DMS153 (cell line): ENCODE results near the gene LDAF1.
"Not testable (repeated sequence)": the region's sequence is repeated elsewhere in the genome, so short reads cannot be mapped to it uniquely, and the experiment has no call there.

Source experiments
- DNase-seq: peaks from one replicate; lab custom pipeline; 2025; lab: John Stamatoyannopoulos, UW

The LDAF1 gene

GRCh38 chr16:21195330-21195729 is 36.9 kb downstream of the LDAF1 start:
- not testable (repeated sequence) for DNase-seq

GRCh38 chr16:21197112-21197511 is 38.6 kb downstream of the LDAF1 start:
- DNase-seq, result no peak

GRCh38 chr16:21197621-21198020 is 39.1 kb downstream of the LDAF1 start:
- no peak for DNase-seq

- DNase-seq, result no peak
Measured at GRCh38 chr16:21199607-21200218, 41.2 kb downstream of the LDAF1 start.

- no peak for DNase-seq
Measured at GRCh38 chr16:21203155-21203797, 44.8 kb downstream of the LDAF1 start.

GRCh38 chr16:21205303-21205702 is 46.8 kb downstream of the LDAF1 start:
- DNase-seq, result no peak

GRCh38 chr16:21206550-21206949 is 48.1 kb downstream of the LDAF1 start:
- DNase-seq, result no peak

- no peak for DNase-seq
Measured at GRCh38 chr16:21208446-21209230, 50.2 kb downstream of the LDAF1 start.

GRCh38 chr16:21211486-21211885 is 53.0 kb downstream of the LDAF1 start, which contains the start of gene ZP2:
Gene ZP2 (minus strand): TSS chr16:21211574. CDS start chr16:21211547, 27 bp downstream.
- DNase-seq, result no peak

GRCh38 chr16:21214086-21214485 is 55.6 kb downstream of the LDAF1 start:
- DNase-seq, result no peak

GRCh38 chr16:21217121-21217520 is 58.6 kb downstream of the LDAF1 start:
- DNase-seq, result no peak

GRCh38 chr16:21218153-21218552 is 59.7 kb downstream of the LDAF1 start:
- no peak for DNase-seq

- DNase-seq, result no peak
Measured at GRCh38 chr16:21219551-21219950, 61.1 kb downstream of the LDAF1 start.

- DNase-seq, result peak; percentile 77
Measured at GRCh38 chr16:21222495-21223337, 64.2 kb downstream of the LDAF1 start.

GRCh38 chr16:21223787-21224186 is 65.3 kb downstream of the LDAF1 start:
- DNase-seq, result no peak

- DNase-seq, result no peak
Measured at GRCh38 chr16:21224800-21225199, 66.3 kb downstream of the LDAF1 start.

GRCh38 chr16:21226749-21227148 is 68.3 kb downstream of the LDAF1 start:
- no peak for DNase-seq

GRCh38 chr16:21227866-21228265 is 69.4 kb downstream of the LDAF1 start:
- DNase-seq, result no peak

- no peak for DNase-seq
Measured at GRCh38 chr16:21228361-21228872, 69.9 kb downstream of the LDAF1 start.
